DND-41 (cell line): ENCODE data around the gene EIF2B2.
A peak's percentile ranks its signal among the peaks of the same experiment; 100 is the strongest.

Experiments used
- ATAC-seq: fragments of 200-7000 bp; cut with Tn5 transposase; 3 replicates; pipeline ENCODE4 v1.9.1; 2021; ENCODE audit warnings: low read depth; ENCODE audit not compliant: insufficient read depth
- DNase-seq: peaks from one replicate; pipeline ENCODE4 v3.0.0-alpha.2; 2020
- H2AFZ ChIP-seq: 2 replicates; pipeline ENCODE4 v1.6.0; 2012; ENCODE audit warnings: low read depth, low read length
- H3K27ac ChIP-seq: 2 replicates; pipeline ENCODE4 v1.5.1; 2012; ENCODE audit warnings: low read length, inconsistent platforms
- H3K27me3 ChIP-seq: fragments of 200-600 bp; sonication (generic); 2 replicates; pipeline ENCODE4 v1.6.0; 2012; ENCODE audit warnings: low read length, mild to moderate bottlenecking, inconsistent platforms; ENCODE audit not compliant: insufficient read depth, poor library complexity
- H3K36me3 ChIP-seq: 2 replicates; pipeline ENCODE4 v1.5.1; 2012; ENCODE audit warnings: low read length, inconsistent platforms; ENCODE audit not compliant: insufficient read depth
- H3K4me1 ChIP-seq: 2 replicates; pipeline ENCODE4 v1.5.1; 2012; ENCODE audit warnings: mild to moderate bottlenecking, low read length; ENCODE audit not compliant: insufficient read depth
- H3K4me2 ChIP-seq: 2 replicates; pipeline ENCODE4 v1.6.0; 2012; ENCODE audit warnings: mild to moderate bottlenecking, moderate library complexity, low read length, inconsistent platforms; ENCODE audit not compliant: insufficient read depth
- H3K4me3 ChIP-seq, 2 experiments: fragments of 200-600 bp in 1 of 2; shearing (Covaris generic) in 1 of 2; 2 replicates each; pipeline ENCODE4 v1.5.1; 2012 to 2016; ENCODE audit warnings: inconsistent platforms in 2 of 2, low read length in 2 of 2, mild to moderate bottlenecking in 2 of 2, low read depth in 1 of 2, moderate library complexity in 1 of 2
- H3K79me2 ChIP-seq: 2 replicates; pipeline ENCODE4 v1.6.0; 2012; ENCODE audit warnings: low read length, inconsistent platforms; ENCODE audit not compliant: insufficient read depth
- H3K9ac ChIP-seq: 2 replicates; pipeline ENCODE4 v1.6.0; 2012; ENCODE audit warnings: low read depth, mild to moderate bottlenecking, inconsistent platforms, low read length, moderate library complexity
- H3K9me3 ChIP-seq: 2 replicates; pipeline ENCODE4 v1.5.1; 2012; ENCODE audit warnings: low read length, moderate library complexity, mild to moderate bottlenecking, inconsistent platforms; ENCODE audit not compliant: insufficient read depth, severe bottlenecking
- H4K20me1 ChIP-seq: 2 replicates; pipeline ENCODE4 v1.6.0; 2012; ENCODE audit warnings: low read length; ENCODE audit not compliant: insufficient read depth
- CTCF ChIP-seq: IDR thresholded peaks from 2 replicates; pipeline ENCODE4 v1.5.1; 2012; ENCODE audit warnings: borderline replicate concordance, low read length, moderate library complexity, mild to moderate bottlenecking; ENCODE audit not compliant: poor library complexity, severe bottlenecking; ENCODE audit errors: extremely low read depth
- EZH2 ChIP-seq: IDR thresholded peaks from 3 replicates; pipeline ENCODE4 v1.6.1; 2012; ENCODE audit warnings: borderline replicate concordance, low read depth, mild to moderate bottlenecking, moderate library complexity, low read length, inconsistent platforms; ENCODE audit not compliant: severe bottlenecking

Gene EIF2B2

GRCh38 chr14:74965486-74966153 is 37.1 kb upstream of the EIF2B2 start:
- Histone ChIP-seq H4K20me1 (no peaks in the 10 kb centered on the region), H3K9me3 (no peaks in the 10 kb centered on the region), H3K79me2 (no peaks in the 10 kb centered on the region), H3K4me1 (no peaks in the 10 kb centered on the region), H3K4me3 (no peak overlapping the region), H3K27ac (no peak overlapping the region), H3K36me3 (no peaks in the 10 kb centered on the region), H3K27me3 (peaks cover 21% of the 10 kb centered on the region), H3K4me2 (no peak overlapping the region), H3K9ac (no peak overlapping the region), H2AFZ (no peak overlapping the region)
- TF ChIP-seq CTCF (no peak), EZH2 (no peak)
- DNase-seq (no peak), ATAC-seq (no peak)

DNA sequence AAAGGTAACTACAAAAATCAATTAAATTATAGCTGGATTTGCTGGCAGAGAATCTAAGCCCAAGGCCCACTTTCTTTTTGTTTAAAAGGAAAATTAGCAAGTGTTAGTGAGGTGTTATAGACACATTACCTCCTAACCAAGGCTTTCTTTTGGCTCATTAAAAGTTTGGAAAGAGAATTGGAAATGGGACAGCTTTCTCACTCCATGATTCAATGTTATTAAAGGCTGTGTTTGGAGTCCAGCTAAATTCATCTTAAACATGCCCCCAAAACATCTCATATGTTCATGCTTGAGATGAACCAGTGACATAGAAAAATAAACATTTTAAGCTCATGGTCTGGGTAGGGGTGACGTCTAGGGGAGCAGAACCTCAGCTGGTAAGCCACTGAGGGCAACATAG is 33.9 kb upstream of the EIF2B2 start:
- H3K27me3 ChIP-seq: peaks cover 11% of the 10 kb centered on the region
- no peak overlapping the region for H3K27ac ChIP-seq
- H3K4me2 ChIP-seq: no peak overlapping the region
- no peak overlapping the region for H3K4me3 ChIP-seq
- no peaks in the 10 kb centered on the region for H3K79me2 ChIP-seq
- H4K20me1 ChIP-seq: no peaks in the 10 kb centered on the region
- no peak overlapping the region for H2AFZ ChIP-seq
- DNase-seq: no peak
- H3K9ac ChIP-seq: no peak overlapping the region
- no peaks in the 10 kb centered on the region for H3K36me3 ChIP-seq
- ATAC-seq: no peak
- H3K4me1 ChIP-seq: no peaks in the 10 kb centered on the region
- TF ChIP-seq CTCF (no peak), EZH2 (no peak)
- no peaks in the 10 kb centered on the region for H3K9me3 ChIP-seq

- ATAC-seq: peak; percentile 87
- no peak overlapping the region for H3K9ac ChIP-seq
- H3K4me1 ChIP-seq: no peaks in the 10 kb centered on the region
- no peaks in the 10 kb centered on the region for H3K9me3 ChIP-seq
- H3K27ac ChIP-seq: no peak overlapping the region
- DNase-seq: peak; percentile 53
- no peaks in the 10 kb centered on the region for H4K20me1 ChIP-seq
- H3K36me3 ChIP-seq: no peaks in the 10 kb centered on the region
- no peak overlapping the region for H3K4me2 ChIP-seq
- TF ChIP-seq CTCF (no peak), EZH2 (no peak)
- H3K79me2 ChIP-seq: no peaks in the 10 kb centered on the region
- H3K27me3 ChIP-seq: no peaks in the 10 kb centered on the region
- no peak overlapping the region for H3K4me3 ChIP-seq
- H2AFZ ChIP-seq: no peak overlapping the region
Observed at GRCh38 chr14:74973003-74973653, 29.6 kb upstream of the EIF2B2 start.
